Type B pancreatic cell (in vitro differentiated cells): ENCODE measurements around the gene GZF1. TPM values are rescaled to one million over a fixed set of nuclear protein-coding genes. Genes with fewer than 3 reads are reported as not detected.
A peak's percentile ranks its signal among the peaks of the same experiment; 100 is the strongest.

Source experiments
- DNase-seq: peaks from one replicate; pipeline ENCODE4 v3.0.0; 2021; ENCODE audit warnings: mixed read lengths; ENCODE audit not compliant: unreplicated experiment; ENCODE audit errors: extremely low spot score
- H3K27ac Mint-ChIP-seq: 2 replicates; pipeline ENCODE4 v1.8.0; 2021; ENCODE audit warnings: mild to moderate bottlenecking, mixed read lengths
- H3K27me3 Mint-ChIP-seq: 2 replicates; pipeline ENCODE4 v1.8.0; 2021; ENCODE audit warnings: mixed read lengths
- H3K36me3 Mint-ChIP-seq: 2 replicates; pipeline ENCODE4 v1.8.0; 2021; ENCODE audit warnings: mixed read lengths
- H3K4me1 Mint-ChIP-seq: one replicate; pipeline ENCODE4 v1.8.0; 2021; ENCODE audit warnings: mixed read lengths; ENCODE audit not compliant: unreplicated experiment
- H3K4me3 Mint-ChIP-seq: 2 replicates; pipeline ENCODE4 v1.8.0; 2021; ENCODE audit warnings: mild to moderate bottlenecking, mixed read lengths
- H3K9me3 Mint-ChIP-seq: 2 replicates; pipeline ENCODE4 v1.8.0; 2021; ENCODE audit warnings: mixed read lengths
- total RNA-seq: library from RNA; stranded (reverse); gene quantifications from 2 replicates; pipeline ENCODE4 v1.2.1, GENCODE V29; 2021; ENCODE audit warnings: low replicate concordance
- TF ChIP-seq, protein P1 (sequence below): fragments of 200-600 bp; sonication (generic); conservative IDR thresholded peaks from 2 replicates; pipeline ENCODE4 v1.5.0; 2021; ENCODE audit warnings: antibody characterized with exemption, mild to moderate bottlenecking

GZF1 gene
- total RNA-seq, 1 donor from 2014 or later, result 13.4 TPM

DNA sequence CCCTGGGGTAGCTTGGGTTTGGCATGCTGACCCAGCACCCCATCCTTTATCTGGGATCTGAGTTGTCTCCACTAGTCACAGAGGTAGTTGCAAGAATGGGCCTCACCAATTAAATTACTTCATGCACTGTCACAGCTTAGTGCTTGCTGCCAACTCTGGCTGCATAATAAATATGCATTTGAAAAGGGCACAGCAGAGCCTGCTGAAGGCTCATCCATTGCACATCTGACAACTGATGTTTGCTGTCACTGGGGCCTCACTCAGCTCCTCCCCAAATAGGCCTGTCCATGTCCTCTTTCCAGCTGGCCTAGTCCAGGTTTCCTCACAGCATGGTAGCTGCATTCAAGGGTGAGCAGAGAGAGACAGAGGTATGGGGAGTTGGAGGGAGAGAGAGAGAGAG is 24.7 kb upstream of the GZF1 start:
- TF ChIP-seq, protein P1, sequence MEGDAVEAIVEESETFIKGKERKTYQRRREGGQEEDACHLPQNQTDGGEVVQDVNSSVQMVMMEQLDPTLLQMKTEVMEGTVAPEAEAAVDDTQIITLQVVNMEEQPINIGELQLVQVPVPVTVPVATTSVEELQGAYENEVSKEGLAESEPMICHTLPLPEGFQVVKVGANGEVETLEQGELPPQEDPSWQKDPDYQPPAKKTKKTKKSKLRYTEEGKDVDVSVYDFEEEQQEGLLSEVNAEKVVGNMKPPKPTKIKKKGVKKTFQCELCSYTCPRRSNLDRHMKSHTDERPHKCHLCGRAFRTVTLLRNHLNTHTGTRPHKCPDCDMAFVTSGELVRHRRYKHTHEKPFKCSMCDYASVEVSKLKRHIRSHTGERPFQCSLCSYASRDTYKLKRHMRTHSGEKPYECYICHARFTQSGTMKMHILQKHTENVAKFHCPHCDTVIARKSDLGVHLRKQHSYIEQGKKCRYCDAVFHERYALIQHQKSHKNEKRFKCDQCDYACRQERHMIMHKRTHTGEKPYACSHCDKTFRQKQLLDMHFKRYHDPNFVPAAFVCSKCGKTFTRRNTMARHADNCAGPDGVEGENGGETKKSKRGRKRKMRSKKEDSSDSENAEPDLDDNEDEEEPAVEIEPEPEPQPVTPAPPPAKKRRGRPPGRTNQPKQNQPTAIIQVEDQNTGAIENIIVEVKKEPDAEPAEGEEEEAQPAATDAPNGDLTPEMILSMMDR, result no peak
- Mint-ChIP-seq H3K27me3 (peaks cover 11% of the 10 kb centered on the region), H3K9me3 (no peaks in the 10 kb centered on the region), H3K27ac (no peak overlapping the region), H3K4me1 (no peaks in the 10 kb centered on the region), H3K4me3 (no peak overlapping the region), H3K36me3 (no peaks in the 10 kb centered on the region)
- no peak for DNase-seq

- DNase-seq, result no peak
- TF ChIP-seq, protein P1, result no peak
- Mint-ChIP-seq H3K36me3 (no peaks in the 10 kb centered on the region), H3K27me3 (peaks cover 11% of the 10 kb centered on the region), H3K4me1 (no peaks in the 10 kb centered on the region), H3K27ac (no peak overlapping the region), H3K9me3 (no peaks in the 10 kb centered on the region), H3K4me3 (no peak overlapping the region)
Observed at GRCh38 chr20:23339986-23340385, 22.0 kb upstream of the GZF1 start.

GRCh38 chr20:23340524-23340923 is 21.5 kb upstream of the GZF1 start:
- peaks cover 11% of the 10 kb centered on the region for H3K27me3 Mint-ChIP-seq
- TF ChIP-seq, protein P1, result peak; percentile 84
- H3K27ac Mint-ChIP-seq, result no peak overlapping the region
- no peaks in the 10 kb centered on the region for H3K36me3 Mint-ChIP-seq
- H3K4me3 Mint-ChIP-seq, result no peak overlapping the region
- DNase-seq, result no peak
- no peaks in the 10 kb centered on the region for H3K9me3 Mint-ChIP-seq
- no peaks in the 10 kb centered on the region for H3K4me1 Mint-ChIP-seq

- TF ChIP-seq, protein P1, result no peak
- H3K4me1 Mint-ChIP-seq, result no peaks in the 10 kb centered on the region
- H3K9me3 Mint-ChIP-seq, result no peaks in the 10 kb centered on the region
- no peaks in the 10 kb centered on the region for H3K36me3 Mint-ChIP-seq
- no peak overlapping the region for H3K27ac Mint-ChIP-seq
- no peak overlapping the region for H3K4me3 Mint-ChIP-seq
- DNase-seq, result no peak
- peaks cover 11% of the 10 kb centered on the region for H3K27me3 Mint-ChIP-seq
Observed at GRCh38 chr20:23341073-23341472, 20.9 kb upstream of the GZF1 start.

- Mint-ChIP-seq H3K4me3 (no peak overlapping the region), H3K9me3 (no peaks in the 10 kb centered on the region), H3K36me3 (no peaks in the 10 kb centered on the region), H3K27ac (no peak overlapping the region), H3K27me3 (peaks cover 9% of the 10 kb centered on the region), H3K4me1 (peaks cover 8% of the 10 kb centered on the region)
- TF ChIP-seq, protein P1, result no peak
- DNase-seq, result no peak
Observed at GRCh38 chr20:23343590-23343989, 18.4 kb upstream of the GZF1 start.

DNA sequence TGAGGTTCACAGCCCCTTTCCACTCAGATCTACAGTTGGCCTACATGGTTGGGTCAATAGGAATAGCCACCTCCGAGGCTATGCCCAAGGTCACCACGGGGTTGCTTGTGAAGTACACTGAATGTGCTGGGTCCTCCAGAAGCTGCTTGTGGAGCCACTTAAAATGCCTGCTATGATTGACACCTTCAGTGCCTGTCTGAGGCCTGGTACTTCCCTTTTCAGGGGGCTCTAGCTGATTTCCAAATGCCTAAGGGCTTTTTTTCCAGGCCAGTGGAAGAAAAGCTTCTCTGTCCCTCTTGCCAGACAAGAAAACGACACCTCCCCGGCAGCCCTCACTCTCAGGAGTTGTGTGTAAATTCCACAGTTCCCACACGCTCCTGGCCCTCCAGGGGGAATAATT is 17.6 kb upstream of the GZF1 start:
- DNase-seq, result no peak
- H3K27me3 Mint-ChIP-seq, result peaks cover 4% of the 10 kb centered on the region
- H3K27ac Mint-ChIP-seq, result no peak overlapping the region
- H3K4me3 Mint-ChIP-seq, result no peak overlapping the region
- TF ChIP-seq, protein P1, result no peak
- peaks cover 15% of the 10 kb centered on the region for H3K4me1 Mint-ChIP-seq
- H3K36me3 Mint-ChIP-seq, result no peaks in the 10 kb centered on the region
- H3K9me3 Mint-ChIP-seq, result no peaks in the 10 kb centered on the region
